HG02610 (cell line): ENCODE results near the gene SSH2.
"Not testable (repeated sequence)": the region's sequence is repeated elsewhere in the genome, so short reads cannot be mapped to it uniquely, and the experiment has no call there.

Experiments
- ATAC-seq: cut with Tn5 transposase; IDR thresholded peaks from one replicate; pipeline ENCODE4 v1.9.1; 2021; ENCODE audit warnings: mild to moderate bottlenecking, moderate library complexity; ENCODE audit not compliant: unreplicated experiment

SSH2 gene

GRCh38 chr17:29787995-29788394 lies 142.0 kb downstream of the SSH2 start:
- no peak for ATAC-seq

DNA sequence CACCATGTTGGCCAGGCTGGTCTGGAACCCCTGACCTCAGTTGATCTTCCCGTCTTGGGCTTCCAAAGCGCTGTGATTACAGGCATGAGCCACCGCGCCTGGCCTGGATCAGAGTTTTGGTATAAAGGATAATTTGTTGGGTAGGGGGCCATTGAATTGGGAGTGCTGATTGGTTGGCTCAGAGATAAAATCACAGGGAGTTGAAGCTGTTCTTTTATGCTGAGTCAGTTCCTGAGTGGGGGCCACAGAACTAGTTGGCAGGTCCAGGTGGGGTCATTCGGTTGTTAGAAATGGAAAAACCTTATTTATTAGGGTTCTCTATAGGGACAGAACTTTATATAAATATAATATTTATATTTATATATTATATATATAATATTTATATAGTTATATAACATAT lies 147.1 kb downstream of the SSH2 start:
- no peak for ATAC-seq

DNA sequence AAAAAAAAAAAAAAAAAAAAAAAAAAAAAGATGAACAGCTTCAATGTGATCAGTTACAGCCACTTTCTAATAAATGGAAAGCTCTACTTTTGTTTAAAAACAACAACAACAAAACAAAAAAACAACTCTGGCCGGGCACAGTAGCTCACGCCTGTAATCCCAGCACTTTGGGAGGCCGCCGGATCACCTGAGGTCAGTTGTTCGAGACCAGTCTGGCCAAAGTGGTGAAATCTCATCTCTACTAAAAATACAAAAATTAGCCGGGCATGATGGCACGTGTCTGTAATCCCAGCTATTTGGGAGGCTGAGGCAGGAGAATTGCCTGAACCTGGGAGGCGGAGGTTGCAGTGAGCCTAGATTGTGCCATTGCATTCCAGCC lies 150.2 kb downstream of the SSH2 start:
- not testable (repeated sequence) for ATAC-seq

DNA sequence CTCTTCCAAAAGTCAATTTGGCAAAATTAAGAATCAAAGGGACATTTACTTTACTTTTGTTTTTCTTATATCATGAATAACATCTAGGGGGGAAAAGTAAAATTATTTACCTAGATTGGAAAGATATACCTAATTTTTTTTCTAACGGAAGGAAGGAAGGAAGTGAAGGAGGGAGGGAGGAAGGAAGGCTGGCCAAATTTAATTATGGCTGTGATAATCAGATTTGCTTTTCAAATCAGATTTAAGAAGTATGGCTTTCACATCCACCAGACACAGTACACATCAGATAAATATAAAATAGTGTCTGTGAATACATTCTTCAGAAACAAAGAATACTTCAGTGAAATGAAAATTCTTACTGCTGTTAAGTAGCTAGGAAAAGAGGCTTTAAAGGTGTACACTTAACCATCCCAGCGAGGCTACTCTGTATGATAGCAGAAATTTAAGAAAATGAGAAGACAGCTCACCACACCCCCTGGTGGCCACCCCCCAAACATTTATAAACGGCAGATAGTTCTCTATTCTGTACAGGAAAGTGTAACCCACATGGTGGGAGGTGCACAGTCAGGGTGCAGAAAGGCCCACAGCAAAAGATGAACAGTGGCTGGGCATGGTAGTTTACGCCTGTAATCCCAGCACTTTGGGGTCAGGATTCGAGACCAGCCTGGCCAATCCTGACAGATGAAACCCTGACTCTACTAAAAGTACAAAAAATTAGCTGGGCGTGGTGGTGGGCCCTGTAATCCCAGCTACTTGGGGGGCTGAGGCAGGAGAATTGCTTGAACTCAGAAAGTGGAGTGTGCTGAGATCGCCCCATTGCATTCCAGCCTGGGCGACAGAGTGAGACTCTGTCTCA lies 150.8 kb downstream of the SSH2 start:
- ATAC-seq: no peak

- ATAC-seq: no peak
Measured at GRCh38 chr17:29777663-29778062, 152.4 kb downstream of the SSH2 start.

GRCh38 chr17:29776026-29776425 lies 154.0 kb downstream of the SSH2 start:
- no peak for ATAC-seq

GRCh38 chr17:29772981-29773380 lies 157.0 kb downstream of the SSH2 start:
- ATAC-seq: no peak

- ATAC-seq: no peak
Measured at GRCh38 chr17:29771546-29771945, 158.5 kb downstream of the SSH2 start.

DNA sequence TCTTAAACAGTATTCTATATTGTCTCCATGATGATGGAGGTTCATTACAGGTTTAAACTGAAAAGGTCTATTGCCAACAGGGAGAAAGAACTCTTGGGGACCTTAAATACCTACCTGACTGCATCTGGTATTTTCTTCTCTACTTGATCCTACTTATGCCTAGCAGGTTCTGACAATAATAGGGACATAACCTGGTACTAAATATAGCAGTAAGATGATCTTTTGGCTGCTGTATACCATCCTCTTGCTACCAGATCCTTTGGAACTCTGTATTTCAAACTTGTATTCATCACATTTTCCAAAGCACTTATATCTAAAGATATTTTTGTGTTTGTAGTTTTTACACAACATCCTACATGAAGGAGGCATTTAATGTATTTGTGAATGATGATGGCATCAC lies 160.8 kb downstream of the SSH2 start:
- ATAC-seq: no peak

GRCh38 chr17:29766796-29767327 lies 163.2 kb downstream of the SSH2 start:
- ATAC-seq: no peak

DNA sequence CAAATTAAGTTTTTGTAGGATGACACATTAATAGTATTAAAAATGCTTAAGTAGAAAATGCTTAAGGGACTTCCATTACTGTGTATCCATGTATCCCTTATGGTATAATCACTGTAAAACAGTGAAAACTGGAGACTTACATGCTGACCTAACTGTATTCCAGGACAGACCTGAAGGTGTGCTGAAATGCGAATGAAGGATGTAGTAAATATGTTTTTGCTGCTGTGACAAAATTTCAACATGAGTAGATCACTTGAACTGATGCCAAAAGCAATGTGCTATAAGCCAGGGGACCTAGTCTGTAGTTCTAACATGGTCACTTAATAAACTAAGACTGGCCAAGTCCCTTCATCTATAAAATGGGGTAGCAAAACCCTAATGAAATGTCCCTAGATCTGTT lies 165.3 kb downstream of the SSH2 start:
- ATAC-seq: no peak

GRCh38 chr17:29764217-29764616 lies 165.8 kb downstream of the SSH2 start:
- no peak for ATAC-seq

- ATAC-seq: no peak
Measured at GRCh38 chr17:29763273-29763672, 166.8 kb downstream of the SSH2 start.

- peak; percentile 85 for ATAC-seq
Measured at GRCh38 chr17:29761040-29761761, 168.8 kb downstream of the SSH2 start.

- peak; percentile 33 for ATAC-seq
Measured at GRCh38 chr17:29760279-29761039, 169.6 kb downstream of the SSH2 start.

- ATAC-seq: no peak
Measured at GRCh38 chr17:29758255-29758654, 171.8 kb downstream of the SSH2 start.

GRCh38 chr17:29757788-29758187 lies 172.2 kb downstream of the SSH2 start:
- ATAC-seq: no peak

DNA sequence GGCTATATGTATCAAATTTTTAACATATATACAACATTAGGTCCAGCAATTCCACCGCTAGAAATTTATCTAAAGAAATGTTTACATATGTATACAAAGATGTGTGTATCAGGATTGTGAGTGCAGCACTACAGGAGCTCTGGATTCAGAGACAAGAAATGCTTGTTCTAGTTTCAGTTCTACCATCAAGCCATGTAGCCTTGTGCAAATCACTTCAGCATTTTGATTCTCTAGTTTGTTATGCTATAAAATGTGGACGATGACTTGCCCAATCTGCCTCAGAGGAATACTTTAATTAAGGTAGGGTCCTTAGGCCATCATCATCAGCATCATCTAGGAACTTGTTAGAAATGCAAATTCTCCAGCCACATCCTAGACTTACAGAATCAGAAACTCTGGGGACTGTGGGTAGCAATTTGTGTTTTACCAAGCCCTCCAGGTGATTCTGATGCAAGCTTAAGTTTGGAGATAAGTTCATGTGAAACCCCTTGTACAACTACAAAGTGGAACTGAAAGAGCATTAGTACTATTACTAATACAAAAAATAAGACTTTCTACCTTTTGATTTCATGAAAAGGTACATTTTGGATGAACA lies 176.1 kb downstream of the SSH2 start:
- peak; percentile 63 for ATAC-seq

DNA sequence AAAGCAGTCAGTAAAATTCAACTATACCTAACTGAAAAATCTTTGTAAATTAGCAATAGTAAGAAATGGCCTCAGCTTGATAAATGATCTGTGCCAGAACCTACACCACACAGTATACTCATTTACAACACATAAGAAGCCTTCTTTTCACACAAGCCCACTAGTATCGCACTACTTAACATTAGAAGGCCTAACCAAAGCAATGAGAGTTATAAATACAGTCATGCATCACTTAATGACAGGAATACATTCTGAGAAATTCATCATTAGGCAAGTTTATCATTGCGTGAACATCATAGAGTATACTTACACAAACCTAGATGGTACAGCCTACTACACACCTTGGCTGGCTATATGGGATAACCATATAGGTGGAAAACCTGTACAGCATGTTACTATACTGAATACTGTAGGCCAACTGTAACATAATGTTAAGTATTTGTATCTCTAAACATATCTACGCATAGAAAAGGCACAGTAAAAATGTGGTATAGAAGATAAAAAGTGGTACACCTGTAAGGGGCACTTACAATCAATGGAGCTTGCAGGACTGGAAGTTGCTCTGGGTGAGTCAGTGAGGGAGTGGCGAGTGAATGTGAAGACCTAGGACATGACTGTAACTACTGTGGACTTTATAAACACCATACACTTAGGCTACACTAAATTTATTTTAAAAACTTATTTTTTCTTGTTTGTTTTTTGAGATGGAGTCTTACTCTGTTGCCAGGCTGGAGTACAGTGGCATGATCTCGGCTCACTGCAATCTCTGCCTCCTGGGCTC lies 180.8 kb downstream of the SSH2 start:
- no peak for ATAC-seq

DNA sequence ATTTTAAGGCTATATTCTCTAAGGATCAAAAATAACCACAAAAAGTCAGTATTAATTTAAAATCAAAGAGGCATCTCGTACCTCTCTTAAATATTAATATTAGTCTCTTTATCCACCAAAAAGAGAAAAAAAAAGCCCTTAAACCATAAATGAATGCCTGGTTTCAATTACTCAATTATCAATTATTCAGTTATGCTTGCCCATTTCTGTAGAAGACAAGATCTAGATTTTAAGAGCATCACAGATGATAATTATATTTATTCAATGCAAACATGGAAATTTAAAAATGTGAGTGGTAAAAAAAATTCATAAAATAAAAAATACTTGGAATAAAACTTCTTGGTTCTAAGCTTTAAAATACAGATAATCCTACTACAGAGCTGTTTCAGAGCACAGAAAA lies 181.6 kb downstream of the SSH2 start:
- no peak for ATAC-seq
